HepG2 (cell line): ENCODE data around the gene CNPY4. TPM values are rescaled to one million over a fixed set of nuclear protein-coding genes. Genes with fewer than 3 reads are reported as not detected.

ENCODE experiments used
- ARHGAP35 ChIP-seq: sonication (generic); formaldehyde crosslinking; IDR thresholded peaks from 2 replicates; pipeline ENCODE4 v1.9.0; 2022; ENCODE audit warnings: mild to moderate bottlenecking, inconsistent platforms, moderate library complexity, missing genetic modification reagents, borderline replicate concordance
- ARID5B ChIP-seq: IDR thresholded peaks from 2 replicates; pipeline ENCODE4 v1.4.0; 2020; ENCODE audit warnings: mild to moderate bottlenecking, missing genetic modification reagents
- ATF1 ChIP-seq: IDR thresholded peaks from 2 replicates; pipeline ENCODE4 v1.6.1; 2016; ENCODE audit warnings: mild to moderate bottlenecking, control low read depth
- BCL6 ChIP-seq: IDR thresholded peaks from 2 replicates; pipeline ENCODE4 v1.6.1; 2016; ENCODE audit warnings: missing genetic modification reagents, missing compliant biosample characterization
- CEBPG ChIP-seq: IDR thresholded peaks from 2 replicates; pipeline ENCODE4 v1.6.1; 2016
- CHCHD3 ChIP-seq: sonication (generic); formaldehyde crosslinking; IDR thresholded peaks from 2 replicates; pipeline ENCODE4 v1.8.0; 2022; ENCODE audit warnings: mild to moderate bottlenecking, missing genetic modification reagents, moderate library complexity
- ISL2 ChIP-seq: sonication (generic); formaldehyde crosslinking; IDR thresholded peaks from 2 replicates; pipeline ENCODE4 v1.5.0; 2020; ENCODE audit warnings: missing genetic modification reagents
- JARID2 ChIP-seq: sonication (generic); formaldehyde crosslinking; IDR thresholded peaks from 2 replicates; pipeline ENCODE4 v1.8.1; 2023; ENCODE audit warnings: missing genetic modification reagents, inconsistent platforms; ENCODE audit not compliant: insufficient replicate concordance
- MED13 ChIP-seq: sonication (generic); formaldehyde crosslinking; IDR thresholded peaks from 2 replicates; pipeline ENCODE4 v1.5.0; 2020; ENCODE audit warnings: missing genetic modification reagents
- PREB ChIP-seq: sonication (generic); formaldehyde crosslinking; IDR thresholded peaks from 2 replicates; pipeline ENCODE4 v1.4.0; 2020; ENCODE audit warnings: missing genetic modification reagents
- RAD51 ChIP-seq: fragments of 450-650 bp; IDR thresholded peaks from 2 replicates; pipeline ENCODE4 v1.6.1; 2016; ENCODE audit warnings: borderline replicate concordance
- RBAK ChIP-seq: sonication (generic); formaldehyde crosslinking; IDR thresholded peaks from 2 replicates; pipeline ENCODE4 v1.5.1; 2020; ENCODE audit warnings: mild to moderate bottlenecking, missing genetic modification reagents
- RBM22 ChIP-seq: fragments of 200-400 bp; formaldehyde crosslinking; optimal IDR thresholded peaks from 2 replicates; pipeline ENCODE3; 2017; ENCODE audit warnings: mild to moderate bottlenecking, low read length, moderate library complexity
- RFXAP ChIP-seq: sonication (generic); formaldehyde crosslinking; IDR thresholded peaks from 2 replicates; pipeline ENCODE4 v1.4.0; 2020; ENCODE audit warnings: missing genetic modification reagents, borderline replicate concordance
- SP2 ChIP-seq: sonication (generic); formaldehyde crosslinking; IDR thresholded peaks from 2 replicates; pipeline ENCODE4 v1.5.1; 2020; ENCODE audit warnings: mild to moderate bottlenecking, missing genetic modification reagents
- TIGD3 ChIP-seq: sonication (generic); formaldehyde crosslinking; IDR thresholded peaks from 2 replicates; pipeline ENCODE4 v1.5.1; 2020; ENCODE audit warnings: mild to moderate bottlenecking, missing genetic modification reagents, borderline replicate concordance
- XRCC5 ChIP-seq: fragments of 200-400 bp; formaldehyde crosslinking; optimal IDR thresholded peaks from 2 replicates; pipeline ENCODE3; 2017; ENCODE audit warnings: mild to moderate bottlenecking, low read length
- ZFP90 ChIP-seq: sonication (generic); formaldehyde crosslinking; IDR thresholded peaks from 2 replicates; pipeline ENCODE4 v1.8.0; 2022; ENCODE audit warnings: missing genetic modification reagents, mild to moderate bottlenecking, inconsistent platforms, borderline replicate concordance
- ZMAT5 ChIP-seq: sonication (generic); formaldehyde crosslinking; IDR thresholded peaks from 2 replicates; pipeline ENCODE4 v1.5.0; 2020; ENCODE audit warnings: mild to moderate bottlenecking, low read depth, missing genetic modification reagents, borderline replicate concordance
- ZNF350 ChIP-seq: sonication (generic); formaldehyde crosslinking; IDR thresholded peaks from 2 replicates; pipeline ENCODE4 v1.4.0; 2020; ENCODE audit warnings: mild to moderate bottlenecking, low read depth, missing genetic modification reagents, borderline replicate concordance
- polyA plus RNA-seq, 8 experiments: library from polyadenylated mRNA; depleted of rRNA in 3 of 8; stranded (reverse) in 7 of 8; unstranded in 1 of 8; fragments of >200 nt; fragmentation: Illumina TruSeq in 4 of 8; extraction: Trizol in 4 of 8; gene quantifications; 2 replicates each; pipeline versions ENCODE4 v1.2.1 to v1.2.3, GENCODE V29; 2011 to 2016; ENCODE audit warnings: low read depth in 4 of 8, missing spikeins in 1 of 8, mixed read lengths in 1 of 8; ENCODE audit not compliant: insufficient read depth in 1 of 8
- total RNA-seq, 5 experiments: library from RNA; depleted of rRNA; stranded (reverse); fragments of >200 nt; fragmentation: Illumina TruSeq; extraction: Trizol; gene quantifications; 2 replicates each; pipeline ENCODE4 v1.2.3, GENCODE V29; 2016; ENCODE audit warnings: low read depth in 1 of 5
- TF ChIP-seq, protein P1 (sequence below): sonication (generic); formaldehyde crosslinking; conservative IDR thresholded peaks from 2 replicates; pipeline ENCODE4 v1.8.0; 2022; ENCODE audit warnings: mild to moderate bottlenecking, moderate library complexity, missing genetic modification reagents

Gene CNPY4
- total and polyA plus RNA-seq, 2 of the 13 experiments (the other 11 are each of a cell fraction or from before 2014, with no cell fraction given) = 6.2 to 12.7 TPM

GRCh38 chr7:100101016-100101862 is 18.2 kb upstream of the CNPY4 start, which contains the start of the genes AP4M1 and MCM7 (continued):
- no peak for TF ChIP-seq TIGD3 (CRISPR knock-in tag)
- TF ChIP-seq ISL2 = no peak
- TF ChIP-seq RBAK (CRISPR knock-in tag) = no peak
- TF ChIP-seq CEBPG (CRISPR knock-in tag) = no peak; the same call in 1 of the 2 replicates
- no peak for TF ChIP-seq RBM22
- peak; percentile 92 for TF ChIP-seq RAD51
- TF ChIP-seq BCL6 (CRISPR knock-in tag) = 0 out of 2 replicates have a peak, but pooled peaks have one; percentile 11
- TF ChIP-seq MED13 (CRISPR knock-in tag) = 0 out of 2 replicates have a peak, but pooled peaks have one; percentile 39
- TF ChIP-seq JARID2 = no peak
- no peak for TF ChIP-seq ZMAT5 (CRISPR knock-in tag)
- 0 out of 2 replicates have a peak, but pooled peaks have one; percentile 33 for TF ChIP-seq ARHGAP35 (CRISPR knock-in tag)
- no peak; the same call in 1 of the 2 replicates for TF ChIP-seq ZNF350 (CRISPR knock-in tag)
- TF ChIP-seq, protein P1, sequence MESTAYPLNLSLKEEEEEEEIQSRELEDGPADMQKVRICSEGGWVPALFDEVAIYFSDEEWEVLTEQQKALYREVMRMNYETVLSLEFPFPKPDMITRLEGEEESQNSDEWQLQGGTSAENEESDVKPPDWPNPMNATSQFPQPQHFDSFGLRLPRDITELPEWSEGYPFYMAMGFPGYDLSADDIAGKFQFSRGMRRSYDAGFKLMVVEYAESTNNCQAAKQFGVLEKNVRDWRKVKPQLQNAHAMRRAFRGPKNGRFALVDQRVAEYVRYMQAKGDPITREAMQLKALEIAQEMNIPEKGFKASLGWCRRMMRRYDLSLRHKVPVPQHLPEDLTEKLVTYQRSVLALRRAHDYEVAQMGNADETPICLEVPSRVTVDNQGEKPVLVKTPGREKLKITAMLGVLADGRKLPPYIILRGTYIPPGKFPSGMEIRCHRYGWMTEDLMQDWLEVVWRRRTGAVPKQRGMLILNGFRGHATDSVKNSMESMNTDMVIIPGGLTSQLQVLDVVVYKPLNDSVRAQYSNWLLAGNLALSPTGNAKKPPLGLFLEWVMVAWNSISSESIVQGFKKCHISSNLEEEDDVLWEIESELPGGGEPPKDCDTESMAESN (CRISPR knock-in tag) = no peak
- no peak for TF ChIP-seq ARID5B
- no peak for TF ChIP-seq ATF1 (CRISPR knock-in tag)
- TF ChIP-seq SP2 (CRISPR knock-in tag) = peak; percentile 90
- 0 out of 2 replicates have a peak, but pooled peaks have one; percentile 33 for TF ChIP-seq ZFP90
- 0 out of 2 replicates have a peak, but pooled peaks have one; percentile 41 for TF ChIP-seq CHCHD3 (CRISPR knock-in tag)
- TF ChIP-seq RFXAP = peak; percentile 64; the same call in 1 of the 2 replicates
- no peak for TF ChIP-seq PREB (CRISPR knock-in tag)
- TF ChIP-seq XRCC5 = no peak
